ENCODE results near the gene STAT5B.

Gene STAT5B

GRCh38 chr17:42312285-42313130 lies 36.3 kb upstream of the STAT5B start:
- TF ChIP-seq, protein P1, sequence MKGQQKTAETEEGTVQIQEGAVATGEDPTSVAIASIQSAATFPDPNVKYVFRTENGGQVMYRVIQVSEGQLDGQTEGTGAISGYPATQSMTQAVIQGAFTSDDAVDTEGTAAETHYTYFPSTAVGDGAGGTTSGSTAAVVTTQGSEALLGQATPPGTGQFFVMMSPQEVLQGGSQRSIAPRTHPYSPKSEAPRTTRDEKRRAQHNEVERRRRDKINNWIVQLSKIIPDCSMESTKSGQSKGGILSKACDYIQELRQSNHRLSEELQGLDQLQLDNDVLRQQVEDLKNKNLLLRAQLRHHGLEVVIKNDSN (IDR thresholded peaks at IDR 0.05): no peak
- TF ChIP-seq RAD21 (IDR thresholded peaks at IDR 0.05; ENCODE audit: low read depth): peak; percentile 13; the same call in 1 of the 2 replicates

- TF ChIP-seq CREB1 (IDR thresholded peaks at IDR 0.05; ENCODE audit: low read depth) (no peak), NFIC (IDR thresholded peaks at IDR 0.05) (no peak), FOXM1 (IDR thresholded peaks at IDR 0.05; ENCODE audit: borderline replicate concordance, low read depth) (no peak), YY1 (IDR thresholded peaks at IDR 0.05; ENCODE audit: low read depth) (no peak), CEBPB (IDR thresholded peaks at IDR 0.05) (no peak), RAD21 (IDR thresholded peaks at IDR 0.05; ENCODE audit: low read depth) (no peak)
- TF ChIP-seq, protein P2, sequence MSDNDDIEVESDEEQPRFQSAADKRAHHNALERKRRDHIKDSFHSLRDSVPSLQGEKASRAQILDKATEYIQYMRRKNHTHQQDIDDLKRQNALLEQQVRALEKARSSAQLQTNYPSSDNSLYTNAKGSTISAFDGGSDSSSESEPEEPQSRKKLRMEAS (IDR thresholded peaks at IDR 0.05): no peak
Measured at GRCh38 chr17:42312035-42312284, 35.8 kb upstream of the STAT5B start.

DNA sequence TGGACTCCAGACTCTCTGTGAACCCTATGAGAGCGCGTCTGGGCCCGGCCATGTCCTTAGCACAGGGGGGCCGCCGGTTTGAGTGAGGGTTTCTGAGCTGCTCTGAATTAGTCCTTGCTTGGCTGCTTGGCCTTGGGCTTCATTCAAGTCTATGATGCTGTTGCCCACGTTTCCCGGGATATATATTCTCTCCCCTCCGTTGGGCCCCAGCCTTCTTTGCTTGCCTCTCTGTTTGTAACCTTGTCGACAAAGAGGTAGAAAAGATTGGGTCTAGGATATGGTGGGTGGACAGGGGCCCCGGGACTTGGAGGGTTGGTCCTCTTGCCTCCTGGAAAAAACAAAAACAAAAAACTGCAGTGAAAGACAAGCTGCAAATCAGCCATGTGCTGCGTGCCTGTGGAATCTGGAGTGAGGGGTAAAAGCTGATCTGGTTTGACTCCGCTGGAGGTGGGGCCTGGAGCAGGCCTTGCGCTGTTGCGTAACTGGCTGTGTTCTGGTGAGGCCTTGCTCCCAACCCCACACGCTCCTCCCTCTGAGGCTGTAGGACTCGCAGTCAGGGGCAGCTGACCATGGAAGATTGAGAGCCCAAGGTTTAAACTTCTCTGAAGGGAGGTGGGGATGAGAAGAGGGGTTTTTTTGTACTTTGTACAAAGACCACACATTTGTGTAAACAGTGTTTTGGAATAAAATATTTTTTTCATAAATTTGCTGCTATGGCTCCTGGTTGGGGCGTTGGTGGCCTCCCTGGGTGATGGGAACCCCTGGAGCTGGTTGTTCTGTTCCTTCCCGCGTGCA lies 35.2 kb upstream of the STAT5B start:
- TF ChIP-seq CEBPB (IDR thresholded peaks at IDR 0.05) (peak; percentile 75; the same call in 1 of the 2 replicates), REST (IDR thresholded peaks at IDR 0.05; ENCODE audit: low read depth) (no peak)

DNA sequence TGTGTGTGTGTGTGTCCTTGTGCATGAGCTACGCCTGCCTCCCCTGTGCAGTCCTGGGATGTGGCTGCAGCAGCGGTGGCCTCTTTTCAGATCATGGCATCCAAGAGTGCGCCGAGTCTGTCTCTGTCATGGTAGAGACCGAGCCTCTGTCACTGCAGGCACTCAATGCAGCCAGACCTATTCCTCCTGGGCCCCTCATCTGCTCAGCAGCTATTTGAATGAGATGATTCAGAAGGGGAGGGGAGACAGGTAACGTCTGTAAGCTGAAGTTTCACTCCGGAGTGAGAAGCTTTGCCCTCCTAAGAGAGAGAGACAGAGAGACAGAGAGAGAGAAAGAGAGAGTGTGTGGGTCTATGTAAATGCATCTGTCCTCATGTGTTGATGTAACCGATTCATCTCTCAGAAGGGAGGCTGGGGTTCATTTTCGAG lies 34.6 kb upstream of the STAT5B start:
- TF ChIP-seq YY1 (IDR thresholded peaks at IDR 0.05; ENCODE audit: low read depth) (no peak), TAF1 (IDR thresholded peaks at IDR 0.05; ENCODE audit: low read depth) (no peak), EGR1 (IDR thresholded peaks at IDR 0.05) (no peak), FOXM1 (IDR thresholded peaks at IDR 0.05; ENCODE audit: borderline replicate concordance, low read depth) (no peak)
- TF ChIP-seq, protein P2 (IDR thresholded peaks at IDR 0.05): no peak

DNA sequence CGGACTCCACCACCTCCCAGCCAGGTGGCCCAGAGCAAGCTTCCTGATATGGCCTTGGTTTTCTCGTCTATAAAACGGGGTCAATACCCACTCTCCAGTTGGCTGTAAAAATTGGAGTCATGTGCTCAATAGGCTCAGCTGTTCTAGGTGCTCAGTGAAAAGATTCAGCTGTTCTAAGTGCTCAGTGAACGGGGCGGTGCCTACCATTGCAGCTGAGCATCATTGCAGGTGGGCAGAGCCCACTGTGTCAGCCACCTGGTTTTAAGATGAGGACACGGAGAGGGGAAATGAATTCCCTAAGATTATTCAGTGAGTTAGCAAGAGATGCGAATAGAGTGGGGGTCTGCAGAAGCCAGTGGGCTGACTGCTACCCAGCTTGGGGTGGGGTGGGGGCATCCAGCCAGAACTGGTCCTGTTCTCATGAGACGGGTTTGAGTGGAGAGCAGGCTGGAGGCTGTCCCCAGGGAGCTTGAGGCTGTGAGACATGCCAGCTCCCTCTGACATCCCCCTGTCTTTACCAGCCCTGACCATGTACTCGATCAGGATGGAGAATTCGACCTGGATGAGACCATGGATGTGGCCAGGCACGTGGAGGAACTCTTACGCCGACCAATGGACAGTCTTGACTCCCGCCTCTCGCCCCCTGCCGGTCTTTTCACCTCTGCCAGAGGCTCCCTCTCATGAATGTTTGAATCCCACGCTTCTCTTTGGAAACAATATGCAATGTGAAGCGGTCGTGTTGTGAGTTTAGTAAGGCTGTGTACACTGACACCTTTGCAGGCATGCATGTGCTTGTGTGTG lies 34.0 kb upstream of the STAT5B start:
- TF ChIP-seq TEAD4 (IDR thresholded peaks at IDR 0.05) (no peak), ZBTB7A (IDR thresholded peaks at IDR 0.05; ENCODE audit: low read depth) (no peak), RAD21 (IDR thresholded peaks at IDR 0.05; ENCODE audit: low read depth) (no peak), TCF12 (IDR thresholded peaks at IDR 0.05; ENCODE audit: low read depth) (no peak), CEBPB (IDR thresholded peaks at IDR 0.05) (no peak), TAF1 (IDR thresholded peaks at IDR 0.05; ENCODE audit: low read depth) (no peak), YY1 (IDR thresholded peaks at IDR 0.05; ENCODE audit: low read depth) (no peak), REST (IDR thresholded peaks at IDR 0.05; ENCODE audit: low read depth) (no peak), NFIC (IDR thresholded peaks at IDR 0.05) (no peak), CREB1 (IDR thresholded peaks at IDR 0.05; ENCODE audit: low read depth) (no peak), EGR1 (IDR thresholded peaks at IDR 0.05) (no peak), EP300 (IDR thresholded peaks at IDR 0.05; ENCODE audit: borderline replicate concordance) (no peak)
- TF ChIP-seq, protein P1 (IDR thresholded peaks at IDR 0.05): no peak
- TF ChIP-seq, protein P2 (IDR thresholded peaks at IDR 0.05): no peak

All from Ishikawa (cell line).